Sciatic nerve (tissue), 2 donors: Measurements from ENCODE around the gene LILRA2. TPM values are rescaled to one million over a fixed set of nuclear protein-coding genes. Genes with fewer than 3 reads are reported as not detected.
A peak's percentile ranks its signal among the peaks of the same experiment; 100 is the strongest.
"Not testable (repeated sequence)": the region's sequence is repeated elsewhere in the genome, so short reads cannot be mapped to it uniquely, and the experiment has no call there.

Experiments
- ATAC-seq: fragments of 200-7000 bp; cut with Tn5 transposase; one replicate; pipeline ENCODE4 v1.9.1; 2020; ENCODE audit warnings: mild to moderate bottlenecking, moderate library complexity
- DNase-seq: peaks from one replicate; pipeline ENCODE4 v3.0.0-alpha.2; 2020; ENCODE audit warnings: low spot score
- intact Hi-C: fragments of 100-400 bp; cut with DNase I; formaldehyde crosslinking; loops from one replicate; pipeline ENCODE4 v1.14.2; 2022
- total RNA-seq: library from RNA; stranded (reverse); fragmentation: NEBNext Ultra II Directional; extraction: Animal tissue kit (Norgen Biotek cat#: 25700); gene quantifications from one replicate; pipeline ENCODE4 v1.2.1, GENCODE V29; 2021
- donor health status: DM: no; HTN: no; CAD: no.
- donor health status: DM: no; HTN: no; CAD: no.

The LILRA2 gene
- total RNA-seq, 1 donor from 2014 or later, result 5.3 TPM

DNA sequence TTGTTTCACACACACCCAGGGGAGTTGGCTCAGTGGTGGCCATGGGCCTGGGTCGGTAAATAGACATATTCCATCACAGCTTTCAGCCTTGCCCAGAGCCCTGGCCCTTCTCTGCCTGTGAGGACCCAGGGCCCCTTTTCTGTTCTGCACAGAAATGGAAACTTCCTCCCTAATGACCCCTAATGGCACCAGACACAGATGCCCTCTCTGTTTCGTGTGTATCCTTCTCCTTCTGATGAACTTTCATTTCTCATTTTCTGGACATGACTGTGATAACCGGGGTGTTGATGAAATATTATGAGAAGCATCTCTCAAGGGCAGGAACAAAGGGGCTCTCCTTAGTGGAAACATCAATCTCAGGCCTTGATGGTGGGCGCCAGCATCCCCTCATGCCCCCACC, 32.6 kb downstream of the LILRA2 start:
- no peak for DNase-seq
- no peak for ATAC-seq
- intact Hi-C loops, result no loop called here

DNA sequence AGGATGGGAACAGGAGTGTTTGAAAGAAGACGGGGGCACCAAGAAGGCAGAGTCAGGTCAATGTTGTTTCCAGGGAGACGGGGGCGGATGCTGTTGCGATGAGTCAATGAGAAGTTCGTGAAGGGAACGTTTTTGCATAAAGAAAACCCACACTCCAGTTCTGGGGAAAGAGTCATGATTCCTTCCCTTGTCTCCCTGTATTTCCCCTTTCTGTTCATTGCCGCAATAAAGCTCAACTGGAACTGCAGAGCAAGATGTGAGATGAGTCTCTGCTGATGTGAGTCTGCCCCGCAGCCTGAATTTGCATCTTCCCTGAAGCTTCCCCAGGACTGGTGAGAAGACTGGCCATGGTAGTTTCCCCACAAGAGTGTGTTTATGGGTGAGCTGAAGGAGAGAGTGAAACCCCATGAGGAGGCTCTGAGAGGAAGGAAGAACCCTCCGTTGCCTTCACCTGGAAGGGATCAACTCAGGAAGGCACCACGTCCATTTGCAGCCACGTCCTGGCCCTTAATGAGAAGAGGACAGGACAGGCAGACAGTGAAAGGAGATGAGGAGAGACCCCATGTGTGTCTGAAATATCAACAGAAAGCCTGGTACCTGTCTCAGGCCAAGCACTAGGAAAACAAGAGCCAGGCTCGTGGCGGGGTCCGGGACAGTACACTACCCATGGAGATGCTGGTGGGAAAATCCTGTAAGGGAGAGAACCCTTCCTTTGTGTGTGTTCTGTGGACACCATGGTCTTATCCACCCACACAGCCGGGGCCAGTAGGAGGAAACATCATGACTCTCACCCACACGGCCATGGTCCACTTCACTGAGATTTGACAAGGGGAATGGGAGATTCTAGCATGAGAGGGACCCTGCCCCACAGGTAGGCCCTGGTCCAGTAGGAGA, 33.5 kb downstream of the LILRA2 start:
- no peak for ATAC-seq
- no peak for DNase-seq
- intact Hi-C loops, result no loop called here

DNA sequence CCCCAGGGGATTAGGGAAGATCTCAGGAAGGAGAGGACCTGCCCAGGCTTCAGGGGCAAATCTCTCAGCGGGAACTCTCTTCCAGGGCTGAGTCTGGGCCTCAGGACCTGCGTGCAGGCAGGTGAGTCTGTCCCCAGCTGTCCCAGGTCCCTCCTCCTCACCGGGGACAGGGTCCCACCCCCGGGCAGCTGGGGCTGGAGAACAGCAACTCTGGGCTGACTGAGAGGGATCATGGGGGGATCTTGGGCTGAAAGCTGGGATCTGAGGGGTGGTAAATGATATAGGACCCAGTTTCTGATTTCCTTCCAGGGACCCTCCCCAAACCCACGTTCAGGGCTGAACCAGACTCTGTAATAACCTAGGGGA, 34.2 kb downstream of the LILRA2 start:
- ATAC-seq (no peak), DNase-seq (no peak)
- intact Hi-C loops, result no loop called here

DNA sequence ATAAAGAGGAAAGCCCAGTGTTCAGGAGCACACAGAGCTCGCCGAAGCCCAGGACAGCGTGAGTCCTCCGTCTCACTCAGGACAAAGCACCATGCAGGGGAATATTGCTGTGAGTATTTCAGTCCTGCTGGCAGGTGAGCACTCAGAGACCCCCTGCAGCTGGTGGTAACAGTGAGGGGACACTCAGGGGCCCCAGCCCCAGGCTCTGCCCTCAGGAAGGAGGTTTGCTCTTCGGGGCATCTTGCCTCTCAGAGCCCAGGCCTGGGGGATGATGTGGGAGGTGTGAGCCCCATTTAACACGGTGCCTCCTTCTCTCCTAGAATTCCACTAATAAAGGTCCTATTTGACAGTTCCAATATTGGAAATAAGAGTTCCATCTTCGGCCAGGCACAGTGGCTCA, 34.6 kb downstream of the LILRA2 start:
- intact Hi-C loops, result no loop called here
- DNase-seq (no peak), ATAC-seq (no peak)

DNA sequence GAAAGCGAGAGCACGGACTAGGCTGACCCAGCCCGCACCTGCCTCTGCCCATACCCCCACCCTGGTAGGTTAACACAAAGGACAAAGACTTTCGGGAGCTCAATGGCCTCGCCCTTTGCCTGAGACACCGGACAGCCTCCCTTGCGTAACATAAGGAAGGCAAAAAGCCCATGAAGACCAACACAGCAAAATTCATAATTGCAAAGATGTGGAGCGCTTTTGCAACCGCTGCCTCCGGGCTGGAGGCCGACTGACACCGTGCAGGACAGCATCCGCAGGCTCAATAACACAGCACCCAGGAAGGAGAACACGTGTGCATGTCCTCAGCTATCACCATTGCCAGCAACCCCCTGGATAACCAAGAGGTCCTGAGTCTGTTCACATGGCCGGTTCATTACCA, 35.2 kb downstream of the LILRA2 start:
- intact Hi-C loops, result no loop called here
- DNase-seq (no peak), ATAC-seq (no peak)

DNA sequence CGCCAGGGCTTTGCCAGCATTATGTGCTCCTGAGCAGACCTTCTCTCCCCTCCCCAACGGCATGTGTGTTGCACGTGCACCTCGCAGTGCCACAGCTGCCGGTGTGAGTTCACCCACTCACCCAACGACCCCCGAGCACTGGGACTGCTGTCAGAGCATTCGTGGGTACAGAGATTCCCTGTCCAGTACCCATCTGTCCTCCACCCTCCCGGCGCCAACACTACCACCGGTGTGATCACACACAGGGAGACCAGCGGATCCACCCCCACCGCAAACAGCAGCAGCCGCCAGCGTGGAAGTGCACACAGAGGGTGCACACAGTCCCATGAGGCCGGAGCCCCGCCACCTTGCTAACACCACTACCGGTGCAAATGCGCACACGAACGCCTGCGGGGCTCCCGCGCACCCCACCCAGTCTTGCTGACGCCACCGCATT, 35.8 kb downstream of the LILRA2 start:
- intact Hi-C loops, result no loop called here
- DNase-seq (no peak), ATAC-seq (no peak)

DNA sequence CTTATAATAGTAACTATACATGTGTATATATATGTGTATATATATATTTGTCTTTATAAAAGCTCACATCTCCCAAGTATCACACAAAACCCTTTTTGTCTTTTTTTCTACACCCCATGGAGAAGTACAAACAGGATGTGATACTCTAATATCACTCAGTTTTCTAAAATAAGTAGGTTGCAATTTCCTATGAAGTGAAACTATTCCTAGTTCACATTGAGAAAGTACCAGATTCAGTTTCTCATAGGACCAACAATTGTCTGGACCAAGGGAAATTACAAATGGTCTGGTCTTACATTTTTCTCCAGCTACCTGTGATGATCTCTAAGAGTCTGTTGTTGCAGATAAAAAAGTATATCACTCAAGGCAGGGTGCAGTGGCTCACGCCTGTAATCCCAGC, 38.8 kb downstream of the LILRA2 start:
- ATAC-seq (no peak), DNase-seq (no peak)
- intact Hi-C loops, result loop anchor here (5.0 kb wide), 1 partner anchor 1635 kb away; no protein-coding TSS in a partner anchor

DNA sequence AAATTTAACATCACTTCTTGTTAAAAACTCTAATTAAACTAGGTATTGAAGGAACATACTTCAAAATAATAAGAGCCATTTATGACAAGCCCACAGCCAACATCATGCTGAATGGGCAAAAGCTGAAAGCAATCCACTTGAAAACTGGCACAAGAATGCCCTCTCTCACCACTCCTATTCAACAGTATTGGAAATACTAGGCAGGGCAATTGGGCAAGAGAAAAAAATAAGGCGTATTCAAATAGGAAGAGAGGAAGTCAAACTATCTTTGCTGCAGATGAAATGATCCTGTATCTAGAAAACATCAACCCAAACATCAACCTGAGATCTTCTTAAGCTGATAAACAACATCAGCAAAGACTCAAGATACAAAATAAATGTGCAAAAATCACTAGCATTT, 41.1 kb downstream of the LILRA2 start:
- intact Hi-C loops, result loop anchor here (5.0 kb wide), 1 partner anchor 1633 kb away; no protein-coding TSS in a partner anchor
- ATAC-seq (no peak), DNase-seq (no peak)

DNA sequence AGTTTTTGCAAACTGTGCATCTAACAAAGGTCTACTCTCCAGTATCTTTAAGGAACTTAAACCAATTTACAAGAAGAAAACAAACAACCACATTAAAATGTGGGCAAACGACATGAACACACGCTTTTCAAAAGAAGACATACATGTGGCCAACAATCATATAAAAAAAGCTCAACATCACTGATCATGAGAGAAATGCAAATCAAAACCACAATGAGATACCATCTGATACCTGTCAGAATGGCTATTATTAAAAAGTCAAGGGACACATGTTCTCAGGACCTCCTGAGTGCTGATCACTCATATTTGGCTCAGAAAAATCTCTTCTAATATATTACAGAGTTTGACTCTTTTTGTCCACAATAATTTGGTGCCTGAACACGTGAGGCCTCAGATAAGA, 42.5 kb downstream of the LILRA2 start:
- ATAC-seq (no peak), DNase-seq (no peak)
- intact Hi-C loops, result no loop called here

DNA sequence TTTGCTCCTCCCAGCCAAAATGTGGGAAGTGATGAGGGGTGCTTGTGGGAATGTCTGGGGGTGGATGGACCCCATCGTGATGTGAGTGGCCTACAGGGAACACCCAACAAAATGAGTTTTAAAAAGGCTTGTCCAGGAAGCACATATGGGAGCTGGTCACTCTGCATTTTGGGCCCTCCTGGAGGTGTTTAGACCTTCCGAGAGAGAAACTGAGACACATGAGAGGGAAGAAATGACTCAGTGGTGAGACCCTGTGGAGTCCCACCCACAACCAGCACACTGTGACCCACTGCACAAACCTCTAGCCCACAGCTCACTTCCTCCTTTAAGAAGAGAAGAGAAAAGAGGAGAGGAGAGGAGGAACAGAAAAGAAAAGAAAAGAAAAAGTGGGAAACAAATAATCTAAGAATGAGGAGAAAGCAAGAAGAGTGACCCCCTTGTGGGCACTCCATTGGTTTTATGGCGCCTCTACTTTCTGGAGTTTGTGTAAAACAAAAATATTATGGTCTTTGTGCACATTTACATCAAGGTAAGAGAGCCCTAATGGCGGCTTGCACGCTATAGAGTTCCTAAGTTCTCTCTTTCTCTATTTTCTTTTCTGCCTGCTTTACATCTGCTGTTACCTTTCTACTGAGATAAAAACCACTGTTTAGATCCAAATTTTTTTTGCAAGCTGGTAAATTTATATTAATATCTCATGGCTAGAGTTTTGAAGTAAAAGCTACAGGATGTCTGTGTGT, 43.4 kb downstream of the LILRA2 start:
- ATAC-seq, result no peak
- peak; percentile 23 for DNase-seq
- intact Hi-C loops, result no loop called here

DNA sequence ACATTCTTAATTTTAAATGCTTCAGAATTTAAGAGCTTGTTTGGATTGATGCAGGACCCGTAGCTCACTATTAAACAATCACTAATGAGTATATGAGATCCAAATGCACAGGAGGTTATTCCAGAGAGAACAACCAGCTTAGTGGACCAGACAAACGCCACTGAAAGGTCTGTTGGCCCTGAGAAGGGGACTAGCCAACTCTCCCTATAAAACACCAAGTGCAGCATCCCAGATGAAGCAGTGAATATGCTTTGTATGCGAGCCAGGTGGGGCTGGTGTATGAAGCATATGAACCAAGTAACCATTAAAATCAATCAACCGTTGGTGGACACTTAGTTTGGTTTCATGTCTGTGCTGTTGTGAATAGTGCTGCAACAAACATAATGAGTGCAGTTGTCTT, 46.9 kb downstream of the LILRA2 start:
- intact Hi-C loops, result no loop called here
- no peak for ATAC-seq
- DNase-seq, result no peak

DNA sequence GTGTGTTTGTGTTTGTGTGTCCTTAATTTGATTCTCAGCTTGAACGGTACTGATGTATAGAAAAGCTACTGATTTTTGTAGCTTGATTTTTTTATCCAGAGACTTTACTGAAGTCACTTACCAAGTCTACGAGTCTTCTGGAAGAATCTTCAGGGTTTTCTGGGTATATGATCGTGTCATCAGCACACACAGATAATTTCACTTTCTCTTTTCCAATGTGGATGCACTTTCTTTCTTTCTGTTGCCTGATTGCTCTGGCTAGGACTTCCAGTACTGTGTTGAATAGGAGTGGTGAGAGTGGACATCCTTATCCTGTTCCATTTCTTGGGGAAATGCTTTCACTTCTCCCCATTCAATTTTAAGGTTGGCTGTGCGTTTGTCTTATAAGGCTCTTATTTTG, 48.8 kb downstream of the LILRA2 start:
- no peak for DNase-seq
- intact Hi-C loops, result no loop called here

DNA sequence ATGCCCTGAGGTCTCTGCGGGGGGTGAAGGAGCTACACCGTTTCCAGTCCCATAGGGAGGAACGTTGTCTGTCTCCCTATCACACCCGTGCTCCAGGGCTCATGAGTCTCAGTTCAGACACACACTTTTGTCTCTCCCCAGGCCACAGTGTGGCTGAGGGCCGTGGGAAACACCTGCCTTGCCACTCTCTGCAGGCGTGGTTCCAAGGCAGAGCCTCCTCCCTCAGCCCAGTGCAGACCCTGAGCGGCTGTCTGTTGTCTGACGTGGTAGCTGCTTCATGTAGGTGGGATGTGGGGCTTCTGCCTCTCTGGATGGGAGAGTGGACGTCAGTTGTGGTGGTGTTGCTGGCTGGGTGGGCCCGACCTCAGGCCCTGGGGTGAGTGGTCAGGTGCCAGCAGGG, 50.6 kb downstream of the LILRA2 start:
- DNase-seq, intact Hi-C loops, ATAC-seq: not testable (repeated sequence)

More for the DNA sequence above, 48.8 kb downstream of the LILRA2 start:
- no peak for ATAC-seq

DNA sequence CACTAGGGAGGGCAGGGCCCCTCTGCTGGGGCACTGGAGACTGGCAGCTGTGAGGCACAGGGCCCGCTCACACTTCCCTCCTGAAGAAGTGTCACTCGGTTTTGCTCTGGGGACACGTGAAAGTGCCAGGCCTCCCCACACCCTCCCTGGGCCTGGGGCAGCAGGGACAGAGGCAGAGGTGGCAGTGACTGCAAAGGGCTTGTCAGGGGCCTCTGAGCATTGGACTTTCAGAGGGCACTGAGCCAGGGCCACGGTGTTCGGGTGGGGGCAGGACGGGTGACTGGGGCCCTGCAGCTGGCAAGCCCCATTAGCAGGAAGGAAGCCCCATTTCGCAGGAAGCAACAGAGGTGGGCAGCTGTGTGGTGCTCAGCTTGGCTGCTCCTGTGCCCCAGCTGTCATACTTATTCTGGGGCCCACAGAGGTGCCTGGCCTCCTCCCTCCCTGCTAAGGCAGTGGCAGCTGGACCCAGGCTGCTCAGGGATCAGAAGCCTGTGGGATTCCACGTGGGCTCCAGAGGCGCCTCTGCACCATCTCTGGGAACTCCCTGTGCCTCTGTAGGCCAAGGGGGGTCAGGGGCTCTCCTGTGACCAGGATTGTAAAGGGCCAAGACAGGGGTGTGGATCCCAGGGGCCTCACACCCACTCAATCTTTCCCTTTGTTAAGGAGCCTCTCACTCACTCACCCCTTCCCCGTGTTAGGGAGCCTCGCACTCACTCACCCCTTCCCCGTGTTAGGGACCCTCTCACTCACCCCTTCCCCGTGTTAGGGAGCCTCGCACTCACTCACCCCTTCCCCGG, 51.5 kb downstream of the LILRA2 start:
- intact Hi-C loops, DNase-seq, ATAC-seq: not testable (repeated sequence)

DNA sequence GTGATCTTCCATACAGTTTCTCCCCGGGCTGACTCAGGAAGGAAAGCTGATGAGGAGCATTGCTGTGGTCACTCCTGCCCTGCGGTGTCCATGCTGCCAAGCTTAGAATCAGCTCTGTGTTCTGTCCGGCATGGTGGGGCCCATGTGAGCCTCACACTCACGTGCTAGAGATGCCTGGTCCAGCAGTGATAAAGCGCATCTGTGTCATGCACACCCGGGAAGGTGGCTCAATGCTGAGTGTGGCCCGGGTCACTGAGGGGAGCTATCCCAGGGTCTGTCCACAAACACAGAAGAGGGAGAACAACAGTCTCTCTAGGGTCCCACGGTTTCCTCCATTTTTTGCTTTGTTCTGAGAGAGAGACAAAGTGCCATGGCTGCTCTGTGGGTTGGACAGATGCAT, 53.2 kb downstream of the LILRA2 start:
- DNase-seq, result no peak
- intact Hi-C loops, result no loop called here
- ATAC-seq, result no peak

DNA sequence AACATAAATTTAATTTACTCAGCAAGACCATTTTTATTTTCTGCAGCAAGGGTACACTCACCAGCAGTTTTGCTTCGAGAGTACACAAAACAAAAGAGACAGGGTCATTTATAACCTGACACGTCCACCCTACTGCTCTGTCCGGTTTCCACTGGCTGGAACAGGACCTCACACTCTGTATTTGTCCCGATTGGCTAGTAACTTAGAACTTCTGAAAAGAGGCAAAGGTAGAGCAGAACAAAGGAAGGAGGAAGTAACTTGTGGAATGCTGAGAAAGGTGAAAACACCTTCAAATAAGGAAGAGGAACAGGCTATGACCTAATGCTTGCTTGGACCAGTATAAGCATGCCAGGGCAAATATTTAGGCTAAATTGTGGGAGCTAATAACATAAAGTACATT, 54.3 kb downstream of the LILRA2 start:
- DNase-seq, intact Hi-C loops, ATAC-seq: not testable (repeated sequence)

DNA sequence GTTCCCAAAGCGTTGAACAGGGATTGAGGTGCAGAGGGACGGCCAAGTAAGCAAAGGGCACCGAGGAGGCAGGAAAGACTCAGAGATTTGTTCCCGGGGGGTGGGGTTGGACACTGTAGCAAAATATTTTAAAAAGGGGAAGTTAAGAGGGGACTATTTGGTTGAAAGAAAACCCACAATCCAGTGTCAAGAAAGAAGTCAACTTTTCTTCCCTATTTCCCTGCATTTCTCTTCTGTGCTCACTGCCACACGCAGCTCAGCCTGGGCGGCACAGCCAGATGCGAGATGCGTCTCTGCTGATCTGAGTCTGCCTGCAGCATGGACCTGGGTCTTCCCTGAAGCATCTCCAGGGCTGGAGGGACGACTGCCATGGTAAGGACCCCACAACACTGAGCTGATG, 56.7 kb downstream of the LILRA2 start, which contains the start of gene LILRB1:
Gene LILRB1 (plus strand): TSS at position 223 of the 400 bp plus-strand sequence. CDS start 590 bp downstream, outside the sequence.
- DNase-seq, ATAC-seq, intact Hi-C loops: not testable (repeated sequence)

DNA sequence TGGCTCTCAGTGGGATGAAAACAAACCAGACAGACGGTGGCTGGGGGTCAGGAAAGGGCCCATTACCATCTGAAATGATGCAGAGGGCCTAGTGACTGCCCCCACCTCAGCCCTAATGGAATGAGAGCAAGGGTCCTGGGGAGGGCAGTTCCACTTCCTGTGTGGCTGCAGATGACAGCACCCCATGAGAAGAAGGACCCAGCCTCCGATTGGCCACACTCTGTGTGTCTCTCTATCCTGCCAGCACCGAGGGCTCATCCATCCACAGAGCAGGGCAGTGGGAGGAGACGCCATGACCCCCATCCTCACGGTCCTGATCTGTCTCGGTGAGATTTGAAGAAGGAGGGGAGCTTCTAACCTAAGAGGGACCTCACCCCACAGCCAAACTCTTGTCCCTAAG, 57.2 kb downstream of the LILRA2 start:
- intact Hi-C loops, result no loop called here
- ATAC-seq (peak; percentile 20), DNase-seq (no peak)
